ENCODE data around the gene NMNAT3. TPM values are rescaled to one million over a fixed set of nuclear protein-coding genes. Genes with fewer than 3 reads are reported as not detected.
"Not testable (repeated sequence)": the region's sequence is repeated elsewhere in the genome, so short reads cannot be mapped to it uniquely, and the experiment has no call there.

The NMNAT3 gene
- total RNA-seq, 2 experiments from 2014 or later: 0.15 TPM; not detected in 1

GRCh38 chr3:139585820-139586219, 92.0 kb downstream of the NMNAT3 start:
- Histone ChIP-seq H3K4me1 (ENCODE audit: insufficient read depth, low read length, poor library complexity, severe bottlenecking) (no peaks in the 10 kb centered on the region), H4K20me1 (ENCODE audit: insufficient read depth, low read length) (no peaks in the 10 kb centered on the region), H2AFZ (ENCODE audit: low read length) (no peak overlapping the region), H3K9me3 (ENCODE audit: low read length) (no peaks in the 10 kb centered on the region), H3K9me2 (ENCODE audit: insufficient read depth, low read length) (no peaks in the 10 kb centered on the region), H3K4me3 (ENCODE audit: low read depth, low read length, poor library complexity, severe bottlenecking) (no peak overlapping the region), H3K27ac (ENCODE audit: low read depth, low read length, poor library complexity, severe bottlenecking) (no peak overlapping the region), H3K36me3 (ENCODE audit: insufficient read depth, low read length) (no peaks in the 10 kb centered on the region), H3K4me2 (ENCODE audit: low read length) (no peak overlapping the region), H3K79me2 (ENCODE audit: insufficient read depth, low read depth, low read length) (no peaks in the 10 kb centered on the region)
- intact Hi-C loops (cut with micrococcal nuclease; ENCODE audit: unreplicated experiment): no loop called here
- BruUV-seq (replicated peaks): no TSS peak
- ChIA-PET POLR2A (interaction anchor here (0.5 kb wide), 1 partner anchor 578 kb away, joined by 4 read pairs; no protein-coding TSS in a partner anchor), CTCF (ENCODE audit: unreplicated experiment) (no interaction called here)
- TF ChIP-seq EZH2phosphoT487 (IDR thresholded peaks at IDR 0.05; ENCODE audit: borderline replicate concordance, low read depth, low read length) (no peak), CTCF (conservative IDR thresholded peaks at IDR 0.05; ENCODE audit: low read length) (no peak)
- no peak for DNase-seq (ENCODE audit: low spot score)

GRCh38 chr3:139583651-139584050, 94.1 kb downstream of the NMNAT3 start:
- H3K4me3 ChIP-seq (ENCODE audit: low read depth, low read length, poor library complexity, severe bottlenecking); H4K20me1 ChIP-seq (ENCODE audit: insufficient read depth, low read length); H3K4me2 ChIP-seq (ENCODE audit: low read length); H3K36me3 ChIP-seq (ENCODE audit: insufficient read depth, low read length); BruUV-seq (replicated peaks); H3K9me2 ChIP-seq (ENCODE audit: insufficient read depth, low read length); intact Hi-C loops (cut with micrococcal nuclease; ENCODE audit: unreplicated experiment); H3K27ac ChIP-seq (ENCODE audit: low read depth, low read length, poor library complexity, severe bottlenecking); DNase-seq (ENCODE audit: low spot score); H2AFZ ChIP-seq (ENCODE audit: low read length); H3K4me1 ChIP-seq (ENCODE audit: insufficient read depth, low read length, poor library complexity, severe bottlenecking); POLR2A ChIA-PET; H3K79me2 ChIP-seq (ENCODE audit: insufficient read depth, low read depth, low read length); H3K9me3 ChIP-seq (ENCODE audit: low read length); CTCF ChIA-PET (ENCODE audit: unreplicated experiment): not testable (repeated sequence)

- no peaks in the 10 kb centered on the region for H3K9me3 ChIP-seq (ENCODE audit: low read length)
- no peaks in the 10 kb centered on the region for H4K20me1 ChIP-seq (ENCODE audit: insufficient read depth, low read length)
- ChIA-PET POLR2A (no interaction called here), CTCF (ENCODE audit: unreplicated experiment) (no interaction called here)
- no peak overlapping the region for H2AFZ ChIP-seq (ENCODE audit: low read length)
- H3K36me3 ChIP-seq (ENCODE audit: insufficient read depth, low read length): no peaks in the 10 kb centered on the region
- no peaks in the 10 kb centered on the region for H3K79me2 ChIP-seq (ENCODE audit: insufficient read depth, low read depth, low read length)
- no peak overlapping the region for H3K4me2 ChIP-seq (ENCODE audit: low read length)
- intact Hi-C loops (cut with micrococcal nuclease; ENCODE audit: unreplicated experiment): no loop called here
- H3K4me3 ChIP-seq (ENCODE audit: low read depth, low read length, poor library complexity, severe bottlenecking): no peak overlapping the region
- no peak for TF ChIP-seq CTCF (conservative IDR thresholded peaks at IDR 0.05; ENCODE audit: low read length)
- TF ChIP-seq EZH2phosphoT487 (IDR thresholded peaks at IDR 0.05; ENCODE audit: borderline replicate concordance, low read depth, low read length): no peak
- no TSS peak for BruUV-seq (replicated peaks)
- H3K4me1 ChIP-seq (ENCODE audit: insufficient read depth, low read length, poor library complexity, severe bottlenecking): no peaks in the 10 kb centered on the region
- no peaks in the 10 kb centered on the region for H3K9me2 ChIP-seq (ENCODE audit: insufficient read depth, low read length)
- H3K27ac ChIP-seq (ENCODE audit: low read depth, low read length, poor library complexity, severe bottlenecking): no peak overlapping the region
- DNase-seq (ENCODE audit: low spot score): no peak
These were observed 99.0 kb downstream of the NMNAT3 start for GRCh38 chr3:139578783-139579182.
